A549 (cell line): ENCODE data around the gene XPO1.

Experiments used
- CTCF ChIP-seq: fragments of >200 bp; sonication (Bioruptor Twin); formaldehyde crosslinking; IDR thresholded peaks from 3 replicates; pipeline ENCODE4 v1.5.1; 2016
- GATA3 ChIP-seq: IDR thresholded peaks from 2 replicates; pipeline ENCODE4 v1.6.1; 2012; ENCODE audit warnings: borderline replicate concordance
- NPAS2 ChIP-seq: fragments of 250-450 bp; sonication (Bioruptor Pico); IDR thresholded peaks from 2 replicates; pipeline ENCODE4 v1.8.0; 2022; ENCODE audit warnings: mild to moderate bottlenecking, moderate library complexity, borderline replicate concordance
- POLR2A ChIP-seq: IDR thresholded peaks from 2 replicates; pipeline ENCODE4 v1.6.1; 2012; ENCODE audit warnings: mild to moderate bottlenecking, low read length

GRCh38 chr2:61535449-61535848, 2.7 kb downstream of the XPO1 start:
- TF ChIP-seq POLR2A = no peak
- TF ChIP-seq CTCF = no peak
- TF ChIP-seq GATA3 = no peak
- TF ChIP-seq NPAS2 (CRISPR knock-in tag) = no peak
